Natural killer cell (primary cell): ENCODE measurements around the gene C10orf71. TPM values are rescaled to one million over a fixed set of nuclear protein-coding genes. Genes with fewer than 3 reads are reported as not detected.
A peak's percentile ranks its signal among the peaks of the same experiment; 100 is the strongest.

Experiments used
- ATAC-seq, 3 donors: fragments of 150-1000 bp in 2 of 3; fragments of 200-7000 bp in 1 of 3; cut with Tn5 transposase; 1 replicate in 1 of 3; 2 replicates in 2 of 3; pipeline ENCODE4 v1.10.0; 2021; ENCODE audit warnings: mild to moderate bottlenecking in 2 of 3, moderate library complexity in 2 of 3
- DNase-seq, 2 donors: peaks; one replicate each; pipeline versions ENCODE4 v3.0.0 to v3.0.0-alpha.2; 2013 to 2021; ENCODE audit warnings: mixed read lengths in 1 of 2
- H3K27ac ChIP-seq: one replicate; pipeline ENCODE4 v1.5.1; 2013; ENCODE audit warnings: mild to moderate bottlenecking, low read length
- H3K27me3 ChIP-seq: one replicate; pipeline ENCODE4 v1.6.1; 2013; ENCODE audit warnings: low read length; ENCODE audit not compliant: control insufficient read depth, insufficient read depth
- H3K36me3 ChIP-seq: one replicate; pipeline ENCODE4 v1.6.1; 2013; ENCODE audit warnings: low read length; ENCODE audit not compliant: control insufficient read depth, insufficient read depth
- H3K4me1 ChIP-seq: one replicate; pipeline ENCODE4 v1.6.1; 2013; ENCODE audit warnings: low read length; ENCODE audit not compliant: control insufficient read depth, insufficient read depth
- H3K4me3 ChIP-seq: one replicate; pipeline ENCODE4 v1.5.1; 2013; ENCODE audit warnings: low read length
- H3K9me3 ChIP-seq: one replicate; pipeline ENCODE4 v1.6.1; 2013; ENCODE audit warnings: low read length; ENCODE audit not compliant: control insufficient read depth, insufficient read depth
- H3K27ac Mint-ChIP-seq, 2 donors: one replicate each; pipeline ENCODE4 v1.8.0; 2022; ENCODE audit warnings: mild to moderate bottlenecking in 2 of 2, mixed read lengths in 2 of 2, moderate library complexity in 1 of 2
- H3K27me3 Mint-ChIP-seq, 2 donors: one replicate each; pipeline ENCODE4 v1.8.0; 2022; ENCODE audit warnings: low read depth in 2 of 2, mixed read lengths in 2 of 2
- H3K36me3 Mint-ChIP-seq: one replicate; pipeline ENCODE4 v1.8.0; 2022; ENCODE audit warnings: mixed read lengths
- H3K4me1 Mint-ChIP-seq, 2 donors: one replicate each; pipeline ENCODE4 v1.8.0; 2022; ENCODE audit warnings: mixed read lengths in 2 of 2
- H3K4me3 Mint-ChIP-seq: one replicate; pipeline ENCODE4 v1.8.0; 2022; ENCODE audit warnings: mild to moderate bottlenecking, moderate library complexity, mixed read lengths
- H3K9me3 Mint-ChIP-seq, 2 donors: one replicate each; pipeline ENCODE4 v1.8.0; 2022; ENCODE audit warnings: mixed read lengths in 2 of 2
- CTCF ChIP-seq: fragments of 200-600 bp; IDR thresholded peaks from one replicate; pipeline ENCODE4 v1.8.0; 2022; ENCODE audit warnings: antibody characterized with exemption
- WGBS: methylation state at CpG from one replicate; pipeline ENCODE4 v1.1.7; 2013; ENCODE audit warnings: missing lambda C conversion rate; ENCODE audit not compliant: insufficient coverage; 5-methylcytosine and 5-hydroxymethylcytosine counted together
- intact Hi-C: fragments of 100-400 bp; cut with micrococcal nuclease; formaldehyde crosslinking; loops from one replicate; pipeline ENCODE4 v1.14.2; 2022
- total RNA-seq, 4 donors: library from RNA; stranded (reverse); fragments of 120-200 nt in 1 of 4; gene quantifications; one replicate each; pipeline versions ENCODE4 v1.2.3 to v1.2.4, GENCODE V29; 2013 to 2022

C10orf71 gene
- total RNA-seq, 3 donors from 2014 or later (not counting 1 experiment from before 2014, with no cell fraction given) = not detected

DNA sequence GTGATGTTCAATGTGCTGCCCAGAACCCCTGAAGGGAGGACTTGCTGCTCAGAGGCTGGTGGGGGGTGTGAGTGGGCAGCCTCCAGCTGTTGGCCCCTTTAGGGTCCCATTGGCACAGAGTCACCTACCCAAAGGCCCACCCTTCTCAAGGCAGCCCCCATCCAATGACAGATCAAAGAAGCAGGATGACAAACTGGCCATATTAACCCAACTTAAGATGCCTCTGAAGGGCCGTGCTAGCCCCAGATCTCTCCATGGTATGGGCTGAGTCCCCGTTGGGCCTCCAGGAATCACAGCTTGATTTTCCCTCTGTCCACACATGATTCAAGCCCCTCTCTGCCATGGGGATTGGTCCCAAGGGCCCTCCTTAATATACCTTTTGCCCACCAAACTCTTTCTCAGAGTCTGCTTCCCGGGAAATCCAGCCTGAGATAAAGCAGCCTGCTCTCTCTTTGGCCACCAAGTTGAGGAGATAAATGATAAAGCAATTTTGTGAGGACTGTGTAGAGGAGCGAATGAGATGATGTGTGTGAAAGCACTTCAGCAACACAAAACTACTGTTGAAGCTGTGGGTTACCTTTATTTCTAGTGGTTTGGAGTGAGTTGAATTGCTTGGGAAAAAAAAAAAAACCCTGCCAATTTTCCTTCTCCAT lies 38.2 kb upstream of the C10orf71 start:
- no peak for DNase-seq
- Mint-ChIP-seq H3K4me3 (no peak overlapping the region), H3K9me3 (peaks cover 5 to 10% of the 10 kb centered on the region in 2 donors), H3K27me3 (no peaks in the 10 kb centered on the region), H3K36me3 (peaks cover 10% of the 10 kb centered on the region), H3K27ac (no peak overlapping the region), H3K4me1 (peaks cover 42 to 56% of the 10 kb centered on the region in 2 donors)
- ATAC-seq = no peak
- H3K9me3 ChIP-seq = no peaks in the 10 kb centered on the region
- H3K27me3 ChIP-seq = no peaks in the 10 kb centered on the region
- H3K4me3 ChIP-seq = no peak overlapping the region
- no peak for TF ChIP-seq CTCF
- peaks cover 41% of the 10 kb centered on the region for H3K4me1 ChIP-seq
- no peaks in the 10 kb centered on the region for H3K36me3 ChIP-seq
- H3K27ac ChIP-seq = no peak overlapping the region
- intact Hi-C loops = no loop called here
- WGBS = 98% methylated on average over 3 of the region's 4 CpGs

GRCh38 chr10:49263591-49263990 lies 35.4 kb upstream of the C10orf71 start:
- Mint-ChIP-seq H3K9me3 (peaks cover 6 to 18% of the 10 kb centered on the region in 2 donors), H3K4me1 (peaks cover 43 to 45% of the 10 kb centered on the region in 2 donors), H3K27ac (peak overlapping the region; percentile 2 to 65), H3K36me3 (peaks cover 27% of the 10 kb centered on the region), H3K4me3 (peak overlapping the region; percentile 54), H3K27me3 (no peaks in the 10 kb centered on the region)
- Histone ChIP-seq H3K4me1 (peaks cover 27% of the 10 kb centered on the region), H3K9me3 (no peaks in the 10 kb centered on the region), H3K27ac (no peak overlapping the region), H3K4me3 (no peak overlapping the region), H3K36me3 (no peaks in the 10 kb centered on the region), H3K27me3 (no peaks in the 10 kb centered on the region)
- ATAC-seq (peak in 2 of 3 donors; percentile 63 to 74), DNase-seq (no peak)
- no peak for TF ChIP-seq CTCF
- WGBS = 39% methylated on average over 3 of the region's 3 CpGs
- intact Hi-C loops = no loop called here

DNA sequence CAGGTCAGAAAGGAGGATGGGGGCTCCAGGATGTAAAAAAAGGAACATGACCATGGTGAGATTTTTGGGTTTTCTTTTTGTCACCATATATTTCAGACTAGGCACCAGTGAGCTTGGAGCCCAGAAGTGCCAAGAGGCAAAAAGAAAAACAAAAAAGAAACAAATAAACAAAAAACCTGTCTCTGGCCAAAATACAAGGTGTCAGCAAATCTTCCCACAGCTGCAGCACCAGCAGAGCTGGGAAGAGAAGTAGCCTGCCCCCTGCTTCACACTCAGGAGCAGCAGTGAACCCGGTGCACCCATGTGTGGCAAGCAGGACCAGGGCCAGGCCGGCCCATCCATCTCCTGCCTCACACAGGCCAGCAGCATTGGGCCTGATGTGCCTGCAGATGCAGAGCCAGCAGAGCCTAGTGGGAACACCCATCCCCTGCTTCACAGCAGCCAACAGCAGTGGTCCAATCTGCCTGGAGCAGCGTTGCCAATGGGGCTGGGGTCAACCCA lies 34.7 kb upstream of the C10orf71 start:
- no peak overlapping the region for H3K4me3 ChIP-seq
- Mint-ChIP-seq H3K4me1 (peaks cover 42 to 43% of the 10 kb centered on the region in 2 donors), H3K9me3 (peaks cover 6 to 18% of the 10 kb centered on the region in 2 donors), H3K4me3 (no peak overlapping the region), H3K27ac (peak overlapping the region; percentile 16 to 65), H3K27me3 (no peaks in the 10 kb centered on the region), H3K36me3 (peaks cover 27% of the 10 kb centered on the region)
- intact Hi-C loops = no loop called here
- H3K9me3 ChIP-seq = no peaks in the 10 kb centered on the region
- ATAC-seq = peak; percentile 12 to 44 (median 26)
- no peak for DNase-seq
- WGBS = 91% methylated on average over 3 of the region's 3 CpGs
- no peaks in the 10 kb centered on the region for H3K27me3 ChIP-seq
- no peak overlapping the region for H3K27ac ChIP-seq
- H3K4me1 ChIP-seq = peaks cover 27% of the 10 kb centered on the region
- no peak for TF ChIP-seq CTCF
- no peaks in the 10 kb centered on the region for H3K36me3 ChIP-seq

GRCh38 chr10:49265885-49266284 lies 33.1 kb upstream of the C10orf71 start:
- Mint-ChIP-seq H3K36me3 (peaks cover 27% of the 10 kb centered on the region), H3K4me1 (peaks cover 43 to 47% of the 10 kb centered on the region in 2 donors), H3K27ac (peak overlapping the region in 1 of 2 donors; percentile 16), H3K4me3 (no peak overlapping the region), H3K27me3 (no peaks in the 10 kb centered on the region), H3K9me3 (peaks cover 6 to 18% of the 10 kb centered on the region in 2 donors)
- DNase-seq (no peak), ATAC-seq (no peak)
- Histone ChIP-seq H3K9me3 (no peaks in the 10 kb centered on the region), H3K27me3 (no peaks in the 10 kb centered on the region), H3K36me3 (no peaks in the 10 kb centered on the region), H3K4me3 (no peak overlapping the region), H3K27ac (no peak overlapping the region), H3K4me1 (peaks cover 28% of the 10 kb centered on the region)
- intact Hi-C loops = no loop called here
- TF ChIP-seq CTCF = no peak
- WGBS = 100% methylated on average over 1 of the region's 1 CpG
